K562 (cell line): Measurements from ENCODE around the gene SKAP1. TPM values are rescaled to one million over a fixed set of nuclear protein-coding genes. Genes with fewer than 3 reads are reported as not detected.

Experiments
- ATAC-seq: fragments of 200-7000 bp; cut with Tn5 transposase; 3 replicates; pipeline ENCODE4 v1.9.1; 2020; ENCODE audit warnings: moderate library complexity
- BruUV-seq: library from RNA; stranded (reverse); fragments of 400-500 nt; replicated peaks from 2 replicates; lab custom pipeline; 2021; lab: Mats Ljungman, UMichigan
- CTCF ChIA-PET: fragments of 300-600 bp; formaldehyde crosslinking; extraction: SDS; loops from one replicate; lab custom pipeline; 2021; ENCODE audit warnings: low intra/inter-chr PET ratio; lab: Yijun Ruan, JAX
- POLR2A ChIA-PET: fragments of 300-600, 350-650 bp; sonication (Branson Sonifier 250); formaldehyde crosslinking; extraction: SDS; loops from one replicate; lab custom pipeline; 2021; ENCODE audit warnings: antibody characterized with exemption, inconsistent platforms; lab: Yijun Ruan, JAX
- DNase-seq, 4 experiments: peaks; one replicate each; pipeline versions ENCODE4 v3.0.0 to v3.0.0-alpha.2; 2011 to 2018; ENCODE audit warnings: low spot score in 3 of 4, mixed read lengths in 3 of 4; ENCODE audit errors: extremely low read depth in 1 of 4
- FAIRE-seq: peaks from 2 replicates; lab custom pipeline; 2011; peaks lifted over from hg19 to GRCh38; lab: Jason Lieb, UNC
- H2AFZ ChIP-seq: 2 replicates; pipeline ENCODE4 v1.6.0; 2011; ENCODE audit warnings: low read depth, low read length, control low read depth, inconsistent platforms
- H3K27ac ChIP-seq: fragments of 200-600 bp; 3 replicates; pipeline ENCODE4 v1.8.0; 2011; ENCODE audit warnings: low read depth, mild to moderate bottlenecking, control low read depth, inconsistent platforms, low read length, moderate library complexity, mixed read lengths; ENCODE audit errors: extremely low read depth
- H3K27me3 ChIP-seq, 2 experiments: fragments of 300-600 bp in 1 of 2; 2 replicates in 1 of 2; 3 replicates in 1 of 2; pipeline versions ENCODE4 v1.6.0 to v1.8.0; 2011; ENCODE audit warnings: inconsistent platforms in 2 of 2, low read length in 2 of 2, mild to moderate bottlenecking in 1 of 2, mixed read lengths in 1 of 2, moderate library complexity in 1 of 2; ENCODE audit not compliant: control insufficient read depth in 2 of 2, insufficient read depth in 2 of 2
- H3K36me3 ChIP-seq: fragments of 300-600 bp; 3 replicates; pipeline ENCODE4 v1.8.0; 2011; ENCODE audit warnings: mild to moderate bottlenecking, low read length, inconsistent platforms; ENCODE audit not compliant: control insufficient read depth, insufficient read depth
- H3K4me1 ChIP-seq, 2 experiments: fragments of 200-600 bp in 1 of 2; replicated peaks in 1 of 2; 2 replicates in 1 of 2; 3 replicates in 1 of 2; pipeline versions ENCODE4 v1.5.1 to v1.8.0; 2011; ENCODE audit warnings: inconsistent platforms in 2 of 2, low read length in 2 of 2, mild to moderate bottlenecking in 1 of 2, mixed read lengths in 1 of 2, moderate library complexity in 1 of 2; ENCODE audit not compliant: control insufficient read depth in 2 of 2, insufficient read depth in 2 of 2
- H3K4me2 ChIP-seq: 2 replicates; pipeline ENCODE4 v1.6.1; 2011; ENCODE audit warnings: low read length, control low read depth, inconsistent platforms, mixed read lengths; ENCODE audit not compliant: insufficient read depth
- H3K4me3 ChIP-seq: fragments of 200-600 bp; sonication (generic), shearing (Covaris generic); 2 replicates; pipeline ENCODE4 v1.5.1; 2016; ENCODE audit warnings: control low read depth, inconsistent platforms
- H3K79me2 ChIP-seq: fragments of 200-600 bp; 3 replicates; pipeline ENCODE4 v1.8.0; 2011; ENCODE audit warnings: low read length, inconsistent platforms; ENCODE audit not compliant: control insufficient read depth, insufficient read depth
- H3K9ac ChIP-seq, 2 experiments: 2 replicates each; pipeline versions ENCODE4 v1.6.0 to v1.6.1; 2011; ENCODE audit warnings: low read depth in 2 of 2, low read length in 2 of 2, control low read depth in 1 of 2, inconsistent platforms in 1 of 2, mild to moderate bottlenecking in 1 of 2, mixed read lengths in 1 of 2; ENCODE audit not compliant: insufficient read depth in 1 of 2
- H3K9me1 ChIP-seq: one replicate; pipeline ENCODE4 v1.6.0; 2011; ENCODE audit warnings: inconsistent platforms, mild to moderate bottlenecking, low read length, moderate library complexity; ENCODE audit not compliant: control insufficient read depth, insufficient read depth
- H3K9me3 ChIP-seq: replicated peaks from 2 replicates; pipeline ENCODE4 v1.5.1; 2011; ENCODE audit warnings: low read depth, low read length, inconsistent platforms; ENCODE audit not compliant: control insufficient read depth, insufficient read depth
- H4K20me1 ChIP-seq: replicated peaks from 2 replicates; pipeline ENCODE4 v1.6.1; 2011; ENCODE audit warnings: low read length, inconsistent platforms, mixed read lengths; ENCODE audit not compliant: control insufficient read depth, insufficient read depth
- E2F3 ChIP-seq: fragments of 250-450 bp; sonication (Bioruptor Pico); IDR thresholded peaks from 2 replicates; pipeline ENCODE4 v1.4.0; 2020; ENCODE audit warnings: mild to moderate bottlenecking
- ETV1 ChIP-seq: fragments of 450-650 bp; conservative IDR thresholded peaks from 2 replicates; pipeline ENCODE4 v1.6.1; 2016; ENCODE audit warnings: missing genetic modification characterization, control low read depth, low read depth, missing compliant biosample characterization
- MEF2D ChIP-seq: conservative IDR thresholded peaks from 2 replicates; pipeline ENCODE4 v1.6.1; 2016; ENCODE audit warnings: low read depth, missing genetic modification characterization, missing compliant biosample characterization
- NR2C1 ChIP-seq, 2 experiments: fragments of 450-650 bp; IDR thresholded peaks; 2 replicates each; pipeline ENCODE4 v1.6.1; 2017; ENCODE audit warnings: mild to moderate bottlenecking in 2 of 2, antibody characterized with exemption in 1 of 2, inconsistent platforms in 1 of 2, missing compliant biosample characterization in 1 of 2, missing genetic modification characterization in 1 of 2
- RAD51 ChIP-seq: fragments of 450-650 bp; IDR thresholded peaks from 2 replicates; pipeline ENCODE4 v1.7.1; 2016; ENCODE audit warnings: low read depth, mild to moderate bottlenecking, borderline replicate concordance
- VEZF1 ChIP-seq: fragments of 200-800 bp; sonication (Bioruptor generic); IDR thresholded peaks from 2 replicates; pipeline ENCODE4 v1.6.1; 2017; ENCODE audit warnings: missing genetic modification characterization, missing compliant biosample characterization
- ZNF175 ChIP-seq: fragments of 200-800 bp; sonication (Bioruptor generic); IDR thresholded peaks from 2 replicates; pipeline ENCODE4 v1.6.1; 2016; ENCODE audit warnings: low read depth, mild to moderate bottlenecking, missing genetic modification characterization, missing compliant biosample characterization
- WGBS: fragments of 100-300 bp; shearing (Covaris generic); methylation state at CpG from one replicate; pipeline ENCODE4 v1.1.6; 2016; ENCODE audit warnings: low coverage, mixed read lengths; ENCODE audit not compliant: insufficient coverage; ENCODE audit errors: missing lambda C conversion rate; 5-methylcytosine and 5-hydroxymethylcytosine counted together
- in situ Hi-C: fragments of 300-500 bp; cut with MboI; formaldehyde crosslinking; loops from 4 replicates; pipeline ENCODE4 v1.15.0; 2018; ENCODE audit warnings: inconsistent platforms, mixed read lengths
- intact Hi-C: fragments of 100-400 bp; cut with micrococcal nuclease; formaldehyde crosslinking; loops from 2 replicates; pipeline ENCODE4 v1.14.2; 2022
- polyA plus RNA-seq, 8 experiments: library from polyadenylated mRNA; depleted of rRNA in 4 of 8; stranded (reverse) in 5 of 8; unstranded in 3 of 8; fragments of >200 nt; fragmentation: Nextera tagmentation in 2 of 8; fragmentation: Illumina TruSeq in 1 of 8; extraction: Ambion mirVana in 2 of 8; extraction: Trizol in 1 of 8; gene quantifications; 2 replicates each; pipeline versions ENCODE4 v1.2.1 to v1.2.3, GENCODE V29; 2011 to 2014; ENCODE audit warnings: inconsistent platforms in 1 of 8, missing spikeins in 1 of 8
- total RNA-seq, 7 experiments: library from RNA; depleted of rRNA in 6 of 7; stranded (reverse); fragments of >200 nt in 6 of 7; fragmentation: Illumina TruSeq in 2 of 7; extraction: Trizol in 2 of 7; gene quantifications; 2 replicates each; pipeline versions ENCODE4 v1.2.1 to v1.2.3, GENCODE V29; 2011 to 2021; ENCODE audit warnings: low replicate concordance in 1 of 7
- TF ChIP-seq, protein P1 (sequence below): fragments of 250-450 bp; sonication (Bioruptor Pico); IDR thresholded peaks from 2 replicates; pipeline ENCODE4 v1.5.0; 2021

SKAP1 gene
- total and polyA plus RNA-seq, 9 of the 15 experiments (the other 6 are each of a cell fraction or from before 2014, with no cell fraction given), result 0.06 to 0.80 (median 0.10) TPM; not detected in 4

DNA sequence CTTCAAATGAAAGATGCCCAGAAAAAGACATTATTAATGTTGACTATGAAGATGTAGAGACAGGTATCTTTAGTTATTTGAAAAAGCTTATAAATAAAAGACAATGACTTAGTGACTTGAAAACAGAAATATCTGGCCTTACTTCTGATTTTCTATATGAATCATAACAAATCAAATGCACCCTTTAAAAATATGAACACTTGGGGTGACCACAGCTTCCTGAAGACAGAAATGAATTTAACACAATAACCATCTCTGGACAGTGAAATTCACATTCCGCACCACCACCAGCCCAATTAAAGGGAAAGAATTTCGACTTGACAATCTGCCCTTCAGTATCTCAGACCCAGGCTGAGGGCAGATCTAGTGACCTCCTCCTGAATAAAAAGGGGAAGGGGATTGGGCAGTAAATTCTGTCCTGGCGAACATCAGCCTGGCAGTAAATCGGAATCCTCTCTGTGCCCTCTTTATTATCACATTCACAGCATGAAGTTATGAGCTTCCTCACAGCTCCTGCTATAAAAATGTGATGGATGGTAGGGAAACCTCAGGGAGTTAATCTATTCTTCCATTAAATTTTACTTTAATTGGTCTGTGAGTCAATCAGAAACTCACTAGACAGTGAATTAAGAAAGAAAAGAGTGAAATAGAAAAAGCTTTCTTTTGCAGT is 190.9 kb downstream of the SKAP1 start (continued):
- TF ChIP-seq VEZF1 (CRISPR knock-in tag), result no peak
- no peak for TF ChIP-seq ZNF175
- TF ChIP-seq ETV1, result no peak
- no peak for TF ChIP-seq MEF2D (tag)
- no peak for TF ChIP-seq NR2C1 (IDR thresholded peaks at IDR 0.05)
- no peak for TF ChIP-seq NR2C1 (tag; IDR thresholded peaks at IDR 0.05)
- TF ChIP-seq RAD51, result no peak

DNA sequence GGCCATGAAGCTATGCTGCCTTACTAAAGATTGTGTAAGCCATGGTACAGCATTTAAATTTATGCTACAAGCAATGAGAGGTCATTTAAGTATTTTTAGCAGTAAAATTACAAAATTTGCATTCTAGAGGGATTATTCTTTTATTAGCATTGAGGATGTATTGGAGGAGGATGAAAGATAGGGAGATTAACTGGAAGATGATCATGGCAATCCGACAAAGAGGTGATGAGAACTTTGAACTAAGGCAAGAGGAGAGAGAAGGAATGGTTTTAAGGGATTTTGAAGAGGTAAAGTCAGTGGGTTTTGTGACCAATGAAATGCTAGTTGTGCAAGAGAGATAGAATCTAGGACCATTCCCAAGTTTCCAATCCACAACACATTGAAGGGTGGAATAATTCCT is 192.6 kb downstream of the SKAP1 start:
- Histone ChIP-seq H3K79me2 (no peaks in the 10 kb centered on the region), H3K27me3 (no peaks in the 10 kb centered on the region), H3K27ac (no peak overlapping the region), H3K9ac (no peak overlapping the region), H3K4me1 (peaks cover 10 to 40% of the 10 kb centered on the region in 2 experiments), H2AFZ (no peak overlapping the region), H3K4me3 (no peak overlapping the region), H3K36me3 (no peaks in the 10 kb centered on the region; the same call in 2 of the 3 replicates), H4K20me1 (no peaks in the 10 kb centered on the region), H3K9me1 (no peaks in the 10 kb centered on the region), H3K4me2 (no peak overlapping the region), H3K9me3 (no peaks in the 10 kb centered on the region)
- intact Hi-C loops, result no loop called here
- ATAC-seq (no peak), DNase-seq (no peak), FAIRE-seq (no peak)
- WGBS, result 65% methylated on average over 1 of the region's 1 CpG
- CTCF ChIA-PET, result no interaction called here
- no TSS peak for BruUV-seq
- in situ Hi-C loops, result no loop called here
- TF ChIP-seq E2F3 (CRISPR knock-in tag), result no peak
- TF ChIP-seq, protein P1, sequence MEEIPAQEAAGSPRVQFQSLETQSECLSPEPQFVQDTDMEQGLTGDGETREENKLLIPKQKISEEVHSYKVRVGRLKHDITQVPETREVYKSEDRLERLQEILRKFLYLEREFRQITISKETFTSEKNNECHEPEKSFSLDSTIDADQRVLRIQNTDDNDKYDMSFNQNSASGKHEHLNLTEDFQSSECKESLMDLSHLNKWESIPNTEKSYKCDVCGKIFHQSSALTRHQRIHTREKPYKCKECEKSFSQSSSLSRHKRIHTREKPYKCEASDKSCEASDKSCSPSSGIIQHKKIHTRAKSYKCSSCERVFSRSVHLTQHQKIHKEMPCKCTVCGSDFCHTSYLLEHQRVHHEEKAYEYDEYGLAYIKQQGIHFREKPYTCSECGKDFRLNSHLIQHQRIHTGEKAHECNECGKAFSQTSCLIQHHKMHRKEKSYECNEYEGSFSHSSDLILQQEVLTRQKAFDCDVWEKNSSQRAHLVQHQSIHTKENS (CRISPR knock-in tag), result 0 out of 2 replicates have a peak, but pooled peaks have one; percentile 17
- POLR2A ChIA-PET, result interaction anchor here (0.6 kb wide), 2 partner anchors 8 to 235 kb away, joined by 3 to 4 read pairs; no protein-coding TSS in a partner anchor
